ENCODE measurements around the gene LAMTOR1.

LAMTOR1 gene

GRCh38 chr11:72103754-72104167 is 664 bp upstream of the LAMTOR1 start:
- no peak for TF ChIP-seq CTCF (conservative IDR thresholded peaks at IDR 0.05; ENCODE audit: low read length)
- H3K4me3 ChIP-seq (ENCODE audit: low read length): peak overlapping the region; percentile 57
- DNase-seq (ENCODE audit: low read depth): no peak

GRCh38 chr11:72102631-72102945 is 509 bp downstream of the LAMTOR1 start:
- TF ChIP-seq CTCF (conservative IDR thresholded peaks at IDR 0.05; ENCODE audit: low read length): no peak
- peak overlapping the region; percentile 95 for H3K4me3 ChIP-seq (ENCODE audit: low read length)
- no peak for DNase-seq (ENCODE audit: low read depth)

DNA sequence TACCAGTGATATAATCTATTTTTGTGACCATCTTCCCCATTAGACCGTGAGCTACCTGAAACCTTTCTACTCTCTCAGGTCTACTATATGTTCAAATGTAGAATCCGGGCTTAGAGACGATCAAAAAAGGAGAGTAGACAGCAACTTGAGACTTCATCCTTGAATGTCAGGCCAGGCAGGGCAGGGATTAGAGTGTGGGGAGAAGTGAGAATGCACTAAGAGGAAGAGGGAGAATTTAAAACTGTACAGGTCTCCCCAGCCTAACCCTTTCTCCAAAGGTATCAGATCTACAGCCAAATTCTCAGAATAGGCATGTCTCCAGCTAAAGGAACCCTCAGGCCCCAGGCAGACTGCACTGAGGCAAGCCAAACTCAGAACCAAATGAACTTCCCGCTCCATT is 935 bp downstream of the LAMTOR1 start:
- TF ChIP-seq CTCF (conservative IDR thresholded peaks at IDR 0.05; ENCODE audit: low read length): no peak
- DNase-seq (ENCODE audit: low read depth): no peak
- H3K4me3 ChIP-seq (ENCODE audit: low read length): peak overlapping the region; percentile 95

- DNase-seq (ENCODE audit: low read depth): no peak
- no peak overlapping the region for H3K4me3 ChIP-seq (ENCODE audit: low read length)
- no peak for TF ChIP-seq CTCF (conservative IDR thresholded peaks at IDR 0.05; ENCODE audit: low read length)
Observed at GRCh38 chr11:72100462-72100861, 2.6 kb downstream of the LAMTOR1 start.

DNA sequence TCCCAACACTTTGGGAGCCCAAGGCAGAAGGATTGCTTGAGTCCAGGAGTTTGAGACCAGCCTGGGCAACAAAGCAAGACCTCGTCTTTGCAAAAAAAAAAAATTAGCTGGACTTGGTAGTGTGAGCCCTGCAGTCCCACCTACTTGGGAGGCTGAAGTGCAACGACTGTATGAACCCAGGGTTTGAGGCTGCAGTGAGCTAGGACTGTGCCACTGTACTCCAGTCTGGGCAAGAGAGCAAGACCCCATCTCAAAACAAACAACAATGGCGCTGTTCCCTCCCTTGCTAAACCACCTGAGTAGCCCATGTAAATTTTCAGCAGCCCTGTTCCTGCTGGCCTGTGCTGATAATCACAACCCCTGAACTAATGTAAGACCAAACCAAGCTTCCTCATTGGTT is 3.1 kb downstream of the LAMTOR1 start:
- TF ChIP-seq CTCF (conservative IDR thresholded peaks at IDR 0.05; ENCODE audit: low read length): no peak
- DNase-seq (ENCODE audit: low read depth): no peak
- H3K4me3 ChIP-seq (ENCODE audit: low read length): no peak overlapping the region

DNA sequence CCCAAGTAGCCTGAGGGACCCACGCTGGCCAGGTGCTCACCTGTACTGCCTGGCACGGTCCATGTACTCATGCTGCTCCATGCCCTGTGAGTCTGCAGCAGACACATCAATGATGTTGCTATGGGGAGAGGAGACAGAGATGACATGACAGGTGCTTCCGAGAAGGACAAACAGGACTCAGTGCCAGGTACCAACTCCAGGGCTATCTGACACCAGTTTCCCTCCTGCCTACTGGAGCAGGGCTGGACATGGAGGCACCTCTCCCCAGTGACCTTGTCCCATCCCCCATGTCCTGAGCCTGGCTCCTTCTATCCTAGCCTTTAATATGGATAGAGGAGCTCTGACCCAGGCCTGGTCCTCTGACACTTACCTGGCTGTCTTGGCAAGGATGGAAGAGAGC is 4.4 kb downstream of the LAMTOR1 start:
- DNase-seq (ENCODE audit: low read depth): no peak
- no peak overlapping the region for H3K4me3 ChIP-seq (ENCODE audit: low read length)
- no peak for TF ChIP-seq CTCF (conservative IDR thresholded peaks at IDR 0.05; ENCODE audit: low read length)

DNA sequence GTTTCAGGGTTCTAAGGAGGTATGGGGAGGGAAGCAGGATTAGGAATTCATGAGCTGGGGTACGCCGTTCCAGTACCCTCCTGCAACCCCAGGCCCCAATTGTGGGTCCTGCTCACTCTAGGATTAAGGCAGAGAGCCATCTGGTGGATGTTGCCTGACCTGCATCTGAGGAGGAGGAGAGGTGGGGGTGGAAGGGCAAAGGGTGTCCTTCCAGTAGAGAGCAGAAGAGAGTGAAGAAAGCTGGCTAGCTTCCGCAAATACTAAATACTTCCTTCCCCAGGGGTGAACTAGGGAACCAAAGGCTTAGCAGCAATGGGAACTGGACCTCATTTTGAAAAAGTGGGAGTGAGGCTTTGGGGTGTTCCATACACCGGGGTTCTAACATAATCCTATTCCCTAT is 11.8 kb downstream of the LAMTOR1 start:
- DNase-seq (ENCODE audit: low read depth): peak; percentile 66
- TF ChIP-seq CTCF (conservative IDR thresholded peaks at IDR 0.05; ENCODE audit: low read length): peak; percentile 92
- H3K4me3 ChIP-seq (ENCODE audit: low read length): no peak overlapping the region
